Right renal pelvis (tissue), 4 donors: Measurements from ENCODE around the gene TP53AIP1. TPM values are rescaled to one million over a fixed set of nuclear protein-coding genes. Genes with fewer than 3 reads are reported as not detected.

ENCODE experiments used
- DNase-seq, 4 donors: peaks; one replicate each; pipeline ENCODE4 v3.0.0-alpha.2; 2013; ENCODE audit warnings: low read depth in 4 of 4, low spot score in 3 of 4, missing footprints in 1 of 4
- polyA plus RNA-seq, 4 donors: library from polyadenylated mRNA; unstranded; fragments of 120-200 nt; gene quantifications; one replicate each; pipeline ENCODE4 v1.2.1, GENCODE V29; 2013; ENCODE audit not compliant: insufficient read length in 4 of 4

Gene TP53AIP1
- polyA plus RNA-seq, 4 donors: 0.87 to 1.4 (median 1.3) TPM

- DNase-seq: no peak
Observed at GRCh38 chr11:128946648-128947047, 4.0 kb upstream of the TP53AIP1 start.

- no peak for DNase-seq
Observed at GRCh38 chr11:128943428-128943976, 831 bp upstream of the TP53AIP1 start.

- DNase-seq: no peak
Observed at GRCh38 chr11:128942272-128942612, 429 bp downstream of the TP53AIP1 start.

DNA sequence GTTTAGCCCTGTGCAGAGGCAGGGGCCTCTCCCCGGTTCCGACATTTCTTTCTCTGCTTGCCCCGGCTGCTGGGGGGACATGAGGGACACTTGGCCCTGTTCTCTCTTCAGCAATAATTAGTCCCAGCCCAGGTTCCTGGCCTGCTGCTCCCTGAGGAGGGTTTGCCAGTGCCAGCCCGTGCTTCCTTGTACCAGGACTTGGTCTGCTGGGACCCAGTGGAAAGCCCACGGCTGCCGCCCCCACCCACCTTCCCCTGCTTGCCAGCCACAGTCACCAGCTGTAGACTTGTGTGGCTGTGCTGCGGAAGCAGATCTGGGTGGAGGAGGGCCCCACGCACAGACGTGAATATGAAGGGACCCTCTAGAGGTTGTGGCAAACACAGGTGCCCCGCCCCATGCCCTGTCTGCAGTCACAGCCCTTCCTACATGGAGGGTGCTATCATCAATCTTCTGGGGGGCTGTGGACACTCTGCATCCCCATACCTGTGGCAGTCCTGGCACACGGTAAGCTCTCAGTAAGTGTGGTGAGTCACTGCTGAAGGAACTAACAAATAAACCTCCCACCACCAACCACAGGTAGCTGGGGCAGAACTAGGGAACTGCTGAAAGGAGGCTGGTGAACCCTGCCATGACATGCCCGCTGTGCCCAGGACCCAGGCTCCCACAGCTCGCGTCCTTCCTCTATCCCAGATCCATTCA, 949 bp downstream of the TP53AIP1 start:
- no peak for DNase-seq

GRCh38 chr11:128941110-128941509, 1.6 kb downstream of the TP53AIP1 start:
- no peak for DNase-seq

DNA sequence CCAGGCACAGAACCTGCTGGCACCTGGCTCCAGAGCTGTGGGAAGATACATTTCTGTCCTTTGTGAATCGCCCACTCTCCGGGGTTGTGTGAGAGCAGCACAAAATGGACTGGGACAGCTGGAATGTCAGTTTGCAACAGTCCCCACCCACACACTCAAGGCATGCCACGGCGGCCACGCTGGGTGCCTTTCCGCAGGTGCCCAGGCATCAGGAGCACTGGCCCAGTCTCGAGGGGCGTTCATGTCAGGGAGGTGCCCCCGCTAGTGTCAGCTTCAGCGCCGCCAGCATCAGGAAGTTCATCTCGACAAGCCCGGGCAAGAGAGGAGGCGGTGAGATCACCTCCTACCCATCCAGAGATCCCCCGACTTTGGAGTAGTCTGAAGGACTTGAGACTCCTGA, 2.1 kb downstream of the TP53AIP1 start:
- no peak for DNase-seq

GRCh38 chr11:128940156-128940555, 2.5 kb downstream of the TP53AIP1 start:
- no peak for DNase-seq

- DNase-seq: no peak
Observed at GRCh38 chr11:128939591-128939990, 3.1 kb downstream of the TP53AIP1 start.

- DNase-seq: no peak
Observed at GRCh38 chr11:128938156-128938885, 4.3 kb downstream of the TP53AIP1 start.

DNA sequence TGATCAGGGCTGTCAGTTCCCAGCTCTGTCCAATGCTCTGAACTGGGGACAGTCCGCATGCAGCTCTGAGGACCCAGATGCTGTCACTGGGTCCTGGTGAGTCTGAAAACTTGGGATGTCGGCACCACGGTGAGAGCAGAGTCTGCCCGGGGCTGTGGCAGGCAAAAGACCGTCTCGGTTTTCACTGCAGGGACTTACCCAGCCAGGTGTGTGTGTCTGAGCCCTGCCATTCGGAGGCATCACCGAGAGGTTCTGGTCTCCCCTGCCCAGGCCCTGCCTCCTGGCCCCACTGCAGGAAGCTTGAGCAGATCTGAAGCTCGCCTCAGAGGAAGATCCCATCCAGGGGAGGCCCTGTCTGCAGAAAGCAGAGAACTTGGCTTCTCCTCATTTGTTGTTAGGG, 5.2 kb downstream of the TP53AIP1 start:
- DNase-seq: no peak

GRCh38 chr11:128936606-128937251, 5.9 kb downstream of the TP53AIP1 start:
- DNase-seq: no peak

DNA sequence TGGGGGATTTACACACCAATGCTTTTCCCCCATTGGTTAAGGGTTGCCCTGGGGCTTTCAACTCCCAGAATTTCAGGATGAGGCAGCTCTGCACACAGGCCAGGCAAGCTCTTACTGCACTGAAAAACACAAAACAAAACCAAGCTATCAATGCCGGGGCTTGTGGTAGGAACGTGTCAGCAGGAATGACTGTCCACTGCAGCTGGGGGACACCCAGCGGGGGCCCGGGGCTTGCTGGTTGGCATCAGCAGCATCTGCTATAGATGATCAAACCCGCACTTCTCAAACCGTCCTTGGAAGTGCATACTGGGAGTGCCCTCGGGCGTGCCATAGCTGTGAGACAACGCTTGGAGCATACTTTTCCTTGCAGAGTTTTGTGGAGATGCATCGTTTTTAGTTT, 7.7 kb downstream of the TP53AIP1 start:
- DNase-seq: no peak

GRCh38 chr11:128934351-128934750, 8.3 kb downstream of the TP53AIP1 start:
- no peak for DNase-seq

DNA sequence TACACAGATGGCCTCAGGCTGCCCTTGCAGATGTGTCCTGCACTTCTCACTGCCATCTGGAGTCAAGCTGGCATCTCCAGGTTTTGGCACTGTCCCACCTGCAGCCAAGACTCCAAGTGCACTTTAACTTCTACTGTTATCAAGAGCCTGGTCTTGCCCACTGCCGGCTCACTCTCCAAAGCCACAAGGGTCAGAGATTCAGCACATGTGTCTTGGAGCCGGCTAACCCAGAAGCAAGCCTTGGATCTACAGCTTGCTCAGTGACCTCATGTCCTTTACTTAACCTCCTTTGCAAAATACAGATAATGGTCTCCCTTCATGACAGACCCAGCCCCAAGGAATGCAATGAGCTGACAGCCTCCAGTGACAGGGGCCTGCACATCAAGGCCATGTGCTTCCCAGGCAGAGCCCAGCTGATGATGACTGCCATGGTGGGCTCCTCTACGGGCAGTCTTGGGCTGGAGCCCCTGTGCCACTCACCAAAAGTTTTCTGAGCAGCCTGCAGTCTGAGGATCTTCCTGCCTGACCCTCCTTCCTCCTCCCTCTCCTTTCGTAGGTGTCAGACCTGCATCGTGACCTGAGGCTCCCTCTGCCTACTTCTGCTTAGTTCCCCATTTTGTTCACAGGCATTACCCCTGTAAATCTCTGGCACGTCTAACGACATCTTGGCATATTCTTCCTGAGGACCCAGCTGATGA, 9.0 kb downstream of the TP53AIP1 start:
- DNase-seq: no peak

GRCh38 chr11:128931668-128932067, 11.0 kb downstream of the TP53AIP1 start:
- no peak for DNase-seq

GRCh38 chr11:128931066-128931465, 11.6 kb downstream of the TP53AIP1 start:
- DNase-seq: no peak

GRCh38 chr11:128929991-128930390, 12.7 kb downstream of the TP53AIP1 start:
- DNase-seq: no peak

DNA sequence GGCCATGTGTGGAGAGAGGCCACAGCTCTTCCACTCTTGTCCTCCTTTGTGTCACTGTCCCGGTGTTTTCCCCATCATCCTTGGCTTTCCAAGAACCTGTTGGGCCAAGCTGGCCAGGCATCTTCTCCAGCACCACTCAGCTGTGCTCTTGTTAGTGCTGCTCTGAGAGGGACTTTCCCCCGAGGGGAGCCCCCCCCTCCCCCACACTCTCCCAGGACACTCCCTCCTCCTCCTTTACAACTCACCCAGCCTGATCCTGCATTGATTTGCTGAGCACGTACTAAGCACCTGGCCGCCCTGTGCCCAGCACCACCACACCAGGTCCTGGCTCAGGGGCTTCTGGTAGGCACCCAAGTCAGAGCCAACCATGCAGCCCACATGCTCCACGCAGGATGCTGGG, 13.2 kb downstream of the TP53AIP1 start:
- no peak for DNase-seq

DNA sequence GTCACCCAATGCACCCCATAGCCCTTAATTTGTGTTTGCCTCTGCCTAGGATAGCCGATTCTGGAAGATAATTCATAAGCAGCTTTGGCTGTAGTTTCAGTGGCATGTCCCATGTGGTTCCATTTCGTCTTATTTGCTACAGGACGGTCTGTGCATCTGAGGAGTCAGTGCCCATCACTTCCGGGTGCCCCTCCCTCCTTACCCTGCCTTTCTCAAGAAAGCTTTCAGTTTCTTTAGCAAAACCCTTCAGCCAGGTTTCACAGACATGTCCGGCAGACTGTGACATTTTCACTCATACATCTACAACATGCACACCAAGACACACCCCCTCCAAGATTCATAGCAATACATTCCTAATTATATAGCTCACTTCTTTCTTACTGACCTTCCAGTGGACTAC, 14.3 kb downstream of the TP53AIP1 start:
- DNase-seq: no peak

DNA sequence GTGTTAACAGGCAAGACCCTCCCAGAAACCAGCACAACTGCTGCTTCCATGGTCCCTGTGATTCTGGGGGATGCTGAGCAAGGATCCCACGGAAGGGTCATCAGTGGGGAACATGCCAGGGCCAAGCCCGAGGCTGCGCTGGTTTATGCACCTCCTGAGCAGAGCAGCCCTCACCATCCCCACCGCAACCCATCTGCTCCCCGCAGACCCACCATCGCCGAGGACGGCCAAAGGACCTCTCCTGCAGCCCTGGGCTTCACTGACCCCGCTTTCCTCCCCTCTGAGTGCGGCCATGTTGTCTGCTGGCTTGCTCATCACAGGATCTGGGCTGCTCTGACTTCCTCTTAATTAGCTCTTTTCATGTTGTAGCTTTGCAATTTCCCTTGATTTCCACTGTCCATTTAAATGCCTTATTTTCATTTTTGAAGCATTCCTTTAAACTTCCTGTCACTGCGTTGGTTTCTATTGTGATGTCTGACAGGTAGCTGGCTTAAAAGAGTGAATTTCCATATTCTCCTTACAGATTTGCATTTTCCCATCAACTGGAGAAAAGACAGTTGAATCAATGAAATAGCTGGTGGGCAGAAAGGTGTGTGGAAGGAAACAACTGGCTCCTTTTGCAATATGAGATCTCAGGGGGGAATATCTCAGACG, 14.9 kb downstream of the TP53AIP1 start:
- no peak for DNase-seq

GRCh38 chr11:128927108-128927461, 15.6 kb downstream of the TP53AIP1 start:
- DNase-seq: no peak
